Choroid plexus epithelial cell (primary cell): ENCODE results near the gene TSLP.

ENCODE experiments used
- DNase-seq: peaks from one replicate; pipeline ENCODE4 v3.0.0-alpha.2; 2010; ENCODE audit warnings: low read depth
- H3K4me3 ChIP-seq: 2 replicates; pipeline ENCODE4 v1.5.1; 2011; ENCODE audit warnings: low read depth, mild to moderate bottlenecking, control low read depth, low read length, moderate library complexity
- TF ChIP-seq, protein P1 (sequence below): conservative IDR thresholded peaks from 2 replicates; pipeline ENCODE4 v1.5.1; 2011; ENCODE audit warnings: low read depth, mild to moderate bottlenecking, control low read depth, inconsistent platforms, low read length, moderate library complexity

TSLP gene

DNA sequence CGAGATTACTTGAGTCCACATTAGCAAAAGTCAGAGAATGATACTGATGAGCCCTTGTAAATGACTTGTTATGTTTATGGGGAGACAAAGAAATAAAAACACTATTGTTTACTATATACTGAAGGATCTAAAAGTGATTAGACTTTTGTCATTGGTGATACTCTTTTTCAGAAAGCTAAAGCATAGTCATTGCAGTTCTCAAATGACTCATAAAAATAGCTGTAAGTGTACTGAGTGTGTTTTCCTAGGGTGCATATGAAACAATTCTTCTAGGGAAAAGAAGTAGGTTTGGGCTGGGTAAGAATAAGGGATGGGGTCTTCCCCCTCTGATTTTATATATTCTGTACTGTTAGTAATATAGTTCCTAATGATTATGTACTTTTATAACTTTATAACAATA lies 53.3 kb downstream of the TSLP start:
- H3K4me3 ChIP-seq, result no peak overlapping the region
- DNase-seq, result no peak
- TF ChIP-seq, protein P1, sequence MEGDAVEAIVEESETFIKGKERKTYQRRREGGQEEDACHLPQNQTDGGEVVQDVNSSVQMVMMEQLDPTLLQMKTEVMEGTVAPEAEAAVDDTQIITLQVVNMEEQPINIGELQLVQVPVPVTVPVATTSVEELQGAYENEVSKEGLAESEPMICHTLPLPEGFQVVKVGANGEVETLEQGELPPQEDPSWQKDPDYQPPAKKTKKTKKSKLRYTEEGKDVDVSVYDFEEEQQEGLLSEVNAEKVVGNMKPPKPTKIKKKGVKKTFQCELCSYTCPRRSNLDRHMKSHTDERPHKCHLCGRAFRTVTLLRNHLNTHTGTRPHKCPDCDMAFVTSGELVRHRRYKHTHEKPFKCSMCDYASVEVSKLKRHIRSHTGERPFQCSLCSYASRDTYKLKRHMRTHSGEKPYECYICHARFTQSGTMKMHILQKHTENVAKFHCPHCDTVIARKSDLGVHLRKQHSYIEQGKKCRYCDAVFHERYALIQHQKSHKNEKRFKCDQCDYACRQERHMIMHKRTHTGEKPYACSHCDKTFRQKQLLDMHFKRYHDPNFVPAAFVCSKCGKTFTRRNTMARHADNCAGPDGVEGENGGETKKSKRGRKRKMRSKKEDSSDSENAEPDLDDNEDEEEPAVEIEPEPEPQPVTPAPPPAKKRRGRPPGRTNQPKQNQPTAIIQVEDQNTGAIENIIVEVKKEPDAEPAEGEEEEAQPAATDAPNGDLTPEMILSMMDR, result no peak

DNA sequence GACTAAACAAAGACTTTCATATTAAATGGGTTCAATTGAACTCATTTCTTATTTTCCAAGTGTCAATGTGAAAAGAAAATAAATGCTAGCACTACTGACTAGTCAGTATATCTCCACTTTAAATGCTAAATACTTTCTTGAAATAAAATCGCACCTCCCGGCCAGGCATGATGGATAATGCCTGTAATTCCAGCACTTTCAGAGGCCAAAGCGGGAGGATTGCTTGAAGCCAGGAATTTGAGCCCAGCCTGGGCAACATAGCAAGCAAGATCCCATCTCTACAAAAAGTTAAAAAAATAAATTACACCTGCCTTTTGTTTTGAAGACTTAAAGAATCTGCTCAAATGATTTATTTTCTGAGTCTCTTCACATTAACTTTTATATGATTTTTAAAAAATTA lies 55.4 kb downstream of the TSLP start:
- no peak for DNase-seq
- TF ChIP-seq, protein P1, result no peak
- H3K4me3 ChIP-seq, result no peak overlapping the region
